HCT116 (cell line): Measurements from ENCODE around the gene CYREN.

Experiments
- CEBPB ChIP-seq: IDR thresholded peaks from 2 replicates; pipeline ENCODE4 v1.6.1; 2012; ENCODE audit warnings: low read depth
- CTCF ChIP-seq, 3 experiments: fragments of 200-600 bp in 1 of 3; sonication (generic) in 1 of 3; IDR thresholded peaks in 2 of 3; conservative IDR thresholded peaks in 1 of 3; 2 replicates each; pipeline ENCODE4 v1.5.1; 2012 to 2017; ENCODE audit warnings: low read depth in 2 of 3, low read length in 2 of 3, antibody characterized with exemption in 1 of 3, borderline replicate concordance in 1 of 3, control low read depth in 1 of 3, mild to moderate bottlenecking in 1 of 3, mixed read lengths in 1 of 3, mixed run types in 1 of 3, moderate library complexity in 1 of 3; ENCODE audit not compliant: insufficient read depth in 1 of 3
- EZH2 ChIP-seq: fragments of 200-600 bp; sonication (generic); IDR thresholded peaks from 2 replicates; pipeline ENCODE4 v1.6.1; 2017; ENCODE audit warnings: antibody characterized with exemption, mixed run types
- POLR2A ChIP-seq: IDR thresholded peaks from 2 replicates; pipeline ENCODE4 v1.7.0; 2011; ENCODE audit warnings: borderline replicate concordance; ENCODE audit not compliant: insufficient read depth, insufficient read length; ENCODE audit errors: extremely low read depth
- POLR2AphosphoS5 ChIP-seq: IDR thresholded peaks from 2 replicates; pipeline ENCODE4 v1.6.1; 2011; ENCODE audit warnings: mild to moderate bottlenecking, low read depth, low read length, moderate library complexity
- REST ChIP-seq: IDR thresholded peaks from 2 replicates; pipeline ENCODE4 v1.6.1; 2012; ENCODE audit warnings: low read depth
- SP1 ChIP-seq: IDR thresholded peaks from 2 replicates; pipeline ENCODE4 v1.6.1; 2012; ENCODE audit warnings: low read depth
- ZNF274 ChIP-seq: fragments of 200-500 bp; sonication (Bioruptor generic); IDR thresholded peaks from 2 replicates; pipeline ENCODE4 v1.6.1; 2014; ENCODE audit warnings: mild to moderate bottlenecking, low read depth, low read length, inconsistent platforms

- no peak for TF ChIP-seq REST
- TF ChIP-seq CTCF (IDR thresholded peaks at IDR 0.05 in 2 of 3, conservative IDR thresholded peaks at IDR 0.05 in 1 of 3; ENCODE audit: borderline replicate concordance in 1 of 3, insufficient read depth in 1 of 3, low read depth in 2 of 3, low read length in 2 of 3), result no peak
- TF ChIP-seq POLR2A, result no peak
- TF ChIP-seq POLR2AphosphoS5, result no peak
- no peak for TF ChIP-seq EZH2
- TF ChIP-seq CEBPB, result no peak
- TF ChIP-seq SP1, result no peak
- no peak for TF ChIP-seq ZNF274
Observed at GRCh38 chr7:135186261-135186540, 15.7 kb upstream of the CYREN start.
